SK-N-SH treated with all-trans-retinoic acid at 6 μM for 48 hours (cell line): ENCODE results near the gene ARID1B.

Source experiments
- ATAC-seq: fragments of 200-7000 bp; cut with Tn5 transposase; 3 replicates; pipeline ENCODE4 v1.9.1; 2020; ENCODE audit warnings: mild to moderate bottlenecking, moderate library complexity
- BACH2 ChIP-seq: fragments of 250-450 bp; sonication (Bioruptor Pico); IDR thresholded peaks from 2 replicates; pipeline ENCODE4 v1.9.0; 2021; ENCODE audit warnings: mild to moderate bottlenecking, borderline replicate concordance
- CSDC2 ChIP-seq: fragments of 250-450 bp; sonication (Bioruptor Pico); IDR thresholded peaks from 2 replicates; pipeline ENCODE4 v1.5.0; 2020; ENCODE audit warnings: mild to moderate bottlenecking, moderate library complexity
- ESRRG ChIP-seq: fragments of 250-450 bp; sonication (Bioruptor Pico); IDR thresholded peaks from 2 replicates; pipeline ENCODE4 v1.6.1; 2021; ENCODE audit warnings: mild to moderate bottlenecking
- GLIS3 ChIP-seq: fragments of 250-450 bp; sonication (Bioruptor Pico); IDR thresholded peaks from 2 replicates; pipeline ENCODE4 v1.5.0; 2020; ENCODE audit warnings: mild to moderate bottlenecking, moderate library complexity
- ISL1 ChIP-seq: fragments of 250-450 bp; sonication (Bioruptor Pico); IDR thresholded peaks from 2 replicates; pipeline ENCODE4 v2.1.2; 2022; ENCODE audit warnings: mild to moderate bottlenecking, moderate library complexity
- OSR1 ChIP-seq: fragments of 250-450 bp; sonication (Bioruptor Pico); IDR thresholded peaks from 2 replicates; pipeline ENCODE4 v1.8.0; 2022; ENCODE audit warnings: moderate library complexity, mild to moderate bottlenecking, inconsistent platforms
- PPARA ChIP-seq: fragments of 250-450 bp; sonication (Bioruptor Pico); IDR thresholded peaks from 2 replicates; pipeline ENCODE4 v1.5.0; 2020; ENCODE audit warnings: mild to moderate bottlenecking, borderline replicate concordance
- RARB ChIP-seq: fragments of 250-450 bp; sonication (Bioruptor Pico); IDR thresholded peaks from 2 replicates; pipeline ENCODE4 v1.8.0; 2021; ENCODE audit warnings: mild to moderate bottlenecking, moderate library complexity
- SNAI2 ChIP-seq: fragments of 250-450 bp; sonication (Bioruptor Pico); IDR thresholded peaks from 2 replicates; pipeline ENCODE4 v1.5.0; 2020; ENCODE audit warnings: mild to moderate bottlenecking, moderate library complexity
- TCF4 ChIP-seq: fragments of 250-450 bp; sonication (Bioruptor Pico); IDR thresholded peaks from 2 replicates; pipeline ENCODE4 v1.8.0; 2021; ENCODE audit warnings: mild to moderate bottlenecking, moderate library complexity, borderline replicate concordance
- TOX ChIP-seq: fragments of 250-450 bp; sonication (Bioruptor Pico); IDR thresholded peaks from 2 replicates; pipeline ENCODE4 v1.8.0; 2021; ENCODE audit warnings: mild to moderate bottlenecking, moderate library complexity, borderline replicate concordance
- ZC3H10 ChIP-seq: fragments of 250-450 bp; sonication (Bioruptor Pico); IDR thresholded peaks from 2 replicates; pipeline ENCODE4 v1.5.1; 2021; ENCODE audit warnings: mild to moderate bottlenecking, moderate library complexity
- ZFP3 ChIP-seq: fragments of 250-450 bp; sonication (Bioruptor Pico); IDR thresholded peaks from 2 replicates; pipeline ENCODE4 v1.5.0; 2020; ENCODE audit warnings: mild to moderate bottlenecking, moderate library complexity
- ZFP30 ChIP-seq: fragments of 450-650 bp; formaldehyde crosslinking; IDR thresholded peaks from 2 replicates; pipeline ENCODE4 v1.5.0; 2022; ENCODE audit warnings: mild to moderate bottlenecking, moderate library complexity
- ZNF565 ChIP-seq: fragments of 450-650 bp; formaldehyde crosslinking; conservative IDR thresholded peaks from 2 replicates; pipeline ENCODE4 v1.5.0; 2020; ENCODE audit warnings: low read depth, mild to moderate bottlenecking, moderate library complexity
- ZNF70 ChIP-seq: fragments of 450-650 bp; formaldehyde crosslinking; IDR thresholded peaks from 2 replicates; pipeline ENCODE4 v1.5.0; 2020; ENCODE audit warnings: mild to moderate bottlenecking, moderate library complexity
- TF ChIP-seq, protein P1 (sequence below): fragments of 250-450 bp; sonication (Bioruptor Pico); IDR thresholded peaks from 2 replicates; pipeline ENCODE4 v1.5.0; 2020; ENCODE audit warnings: mild to moderate bottlenecking, moderate library complexity
- TF ChIP-seq, protein P2 (sequence below): fragments of 250-450 bp; sonication (Bioruptor Pico); IDR thresholded peaks from 2 replicates; pipeline ENCODE4 v1.8.0; 2020; ENCODE audit warnings: mild to moderate bottlenecking, moderate library complexity, borderline replicate concordance
- TF ChIP-seq, protein P3 (sequence below): fragments of 250-450 bp; sonication (Bioruptor Pico); IDR thresholded peaks from 2 replicates; pipeline ENCODE4 v1.5.1; 2020; ENCODE audit warnings: low read depth, mild to moderate bottlenecking, moderate library complexity
- TF ChIP-seq, protein P4 (sequence below): fragments of 250-450 bp; sonication (Bioruptor Pico); IDR thresholded peaks from 2 replicates; pipeline ENCODE4 v1.5.1; 2021; ENCODE audit warnings: mild to moderate bottlenecking, moderate library complexity

The ARID1B gene

DNA sequence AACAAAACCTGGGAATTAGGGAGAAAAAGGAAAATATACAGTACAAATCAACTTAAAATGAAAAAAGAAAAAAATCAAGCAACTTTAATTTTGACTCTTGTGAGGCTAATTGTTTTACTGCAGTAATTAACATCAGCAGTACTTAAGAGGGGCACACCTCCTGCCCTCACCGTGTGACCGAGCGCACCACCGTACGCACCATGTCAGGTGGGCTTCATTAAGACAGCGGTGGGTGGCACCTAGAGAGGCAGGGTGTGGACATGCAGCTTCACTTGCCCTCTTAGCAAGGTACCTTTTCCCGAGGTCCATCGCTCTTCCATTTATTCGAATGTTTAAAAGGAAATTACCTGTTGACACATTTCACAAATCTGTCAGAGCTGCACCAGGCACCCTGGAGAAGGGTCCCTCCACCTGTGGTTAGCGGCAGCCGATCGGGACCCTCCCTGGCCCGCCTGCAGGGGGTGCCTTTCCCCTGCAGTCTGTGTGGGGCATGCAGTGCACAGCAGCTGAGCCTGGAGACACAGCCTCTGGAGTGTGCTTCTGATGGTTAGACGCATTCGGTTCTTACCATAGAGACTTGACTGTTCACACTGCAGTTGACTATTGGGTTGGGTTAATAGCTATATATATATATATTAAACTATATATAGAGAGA lies 362.0 kb downstream of the ARID1B start:
- ATAC-seq = peak; percentile 33; the same call in 1 of the 3 replicates
- TF ChIP-seq TOX (CRISPR knock-in tag) = no peak
- TF ChIP-seq ZFP30 (CRISPR knock-in tag) = no peak
- no peak for TF ChIP-seq ISL1
- no peak for TF ChIP-seq ZNF70 (CRISPR knock-in tag)
- no peak for TF ChIP-seq TCF4 (CRISPR knock-in tag)
- no peak for TF ChIP-seq ZNF565 (CRISPR knock-in tag)
- TF ChIP-seq, protein P1, sequence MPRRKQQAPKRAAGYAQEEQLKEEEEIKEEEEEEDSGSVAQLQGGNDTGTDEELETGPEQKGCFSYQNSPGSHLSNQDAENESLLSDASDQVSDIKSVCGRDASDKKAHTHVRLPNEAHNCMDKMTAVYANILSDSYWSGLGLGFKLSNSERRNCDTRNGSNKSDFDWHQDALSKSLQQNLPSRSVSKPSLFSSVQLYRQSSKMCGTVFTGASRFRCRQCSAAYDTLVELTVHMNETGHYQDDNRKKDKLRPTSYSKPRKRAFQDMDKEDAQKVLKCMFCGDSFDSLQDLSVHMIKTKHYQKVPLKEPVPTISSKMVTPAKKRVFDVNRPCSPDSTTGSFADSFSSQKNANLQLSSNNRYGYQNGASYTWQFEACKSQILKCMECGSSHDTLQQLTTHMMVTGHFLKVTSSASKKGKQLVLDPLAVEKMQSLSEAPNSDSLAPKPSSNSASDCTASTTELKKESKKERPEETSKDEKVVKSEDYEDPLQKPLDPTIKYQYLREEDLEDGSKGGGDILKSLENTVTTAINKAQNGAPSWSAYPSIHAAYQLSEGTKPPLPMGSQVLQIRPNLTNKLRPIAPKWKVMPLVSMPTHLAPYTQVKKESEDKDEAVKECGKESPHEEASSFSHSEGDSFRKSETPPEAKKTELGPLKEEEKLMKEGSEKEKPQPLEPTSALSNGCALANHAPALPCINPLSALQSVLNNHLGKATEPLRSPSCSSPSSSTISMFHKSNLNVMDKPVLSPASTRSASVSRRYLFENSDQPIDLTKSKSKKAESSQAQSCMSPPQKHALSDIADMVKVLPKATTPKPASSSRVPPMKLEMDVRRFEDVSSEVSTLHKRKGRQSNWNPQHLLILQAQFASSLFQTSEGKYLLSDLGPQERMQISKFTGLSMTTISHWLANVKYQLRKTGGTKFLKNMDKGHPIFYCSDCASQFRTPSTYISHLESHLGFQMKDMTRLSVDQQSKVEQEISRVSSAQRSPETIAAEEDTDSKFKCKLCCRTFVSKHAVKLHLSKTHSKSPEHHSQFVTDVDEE (CRISPR knock-in tag) = no peak
- no peak for TF ChIP-seq ZC3H10 (CRISPR knock-in tag)
- TF ChIP-seq OSR1 = no peak
- TF ChIP-seq, protein P2, sequence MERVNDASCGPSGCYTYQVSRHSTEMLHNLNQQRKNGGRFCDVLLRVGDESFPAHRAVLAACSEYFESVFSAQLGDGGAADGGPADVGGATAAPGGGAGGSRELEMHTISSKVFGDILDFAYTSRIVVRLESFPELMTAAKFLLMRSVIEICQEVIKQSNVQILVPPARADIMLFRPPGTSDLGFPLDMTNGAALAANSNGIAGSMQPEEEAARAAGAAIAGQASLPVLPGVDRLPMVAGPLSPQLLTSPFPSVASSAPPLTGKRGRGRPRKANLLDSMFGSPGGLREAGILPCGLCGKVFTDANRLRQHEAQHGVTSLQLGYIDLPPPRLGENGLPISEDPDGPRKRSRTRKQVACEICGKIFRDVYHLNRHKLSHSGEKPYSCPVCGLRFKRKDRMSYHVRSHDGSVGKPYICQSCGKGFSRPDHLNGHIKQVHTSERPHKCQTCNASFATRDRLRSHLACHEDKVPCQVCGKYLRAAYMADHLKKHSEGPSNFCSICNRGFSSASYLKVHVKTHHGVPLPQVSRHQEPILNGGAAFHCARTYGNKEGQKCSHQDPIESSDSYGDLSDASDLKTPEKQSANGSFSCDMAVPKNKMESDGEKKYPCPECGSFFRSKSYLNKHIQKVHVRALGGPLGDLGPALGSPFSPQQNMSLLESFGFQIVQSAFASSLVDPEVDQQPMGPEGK (CRISPR knock-in tag) = no peak
- no peak for TF ChIP-seq CSDC2
- TF ChIP-seq, all 23 proteins: peak for 0

DNA sequence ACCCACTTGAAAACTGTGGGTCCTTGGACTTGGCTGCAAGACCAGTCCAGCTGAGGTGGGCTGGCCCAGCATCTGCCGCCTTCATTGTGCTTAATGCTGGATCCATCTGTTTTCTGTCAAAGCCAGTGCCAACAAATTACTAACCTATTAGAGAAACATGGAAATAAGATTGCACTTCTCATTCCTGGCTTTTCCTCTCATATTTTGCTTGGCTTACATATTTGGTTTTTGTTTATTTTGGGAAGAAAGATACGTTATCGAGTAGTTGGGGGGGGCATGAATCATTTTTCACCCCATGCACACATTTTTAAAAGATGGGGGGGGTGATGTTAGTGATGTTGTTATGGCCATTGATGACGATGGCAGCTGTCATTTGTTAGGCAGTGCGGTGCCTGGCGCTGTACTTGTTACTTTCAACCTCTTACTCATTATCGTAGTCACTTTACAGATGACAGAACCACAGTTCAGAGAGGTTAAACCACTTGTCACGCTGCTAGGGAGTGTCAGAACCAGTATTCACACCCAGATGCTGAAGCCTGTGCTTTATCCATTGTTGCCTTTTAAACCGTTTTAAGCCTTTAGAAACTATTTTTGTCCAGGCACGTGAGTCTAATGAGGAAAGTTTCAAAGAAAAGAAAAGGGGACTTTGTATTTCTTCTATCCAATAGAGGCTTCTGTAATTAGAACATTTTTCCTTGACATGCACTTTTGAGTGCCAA lies 366.2 kb downstream of the ARID1B start:
- peak; percentile 66 for ATAC-seq
- TF ChIP-seq TOX (CRISPR knock-in tag) (peak; percentile 60; the same call in 1 of the 2 replicates), ZFP3 (no peak), TCF4 (CRISPR knock-in tag) (peak; percentile 86), PPARA (CRISPR knock-in tag) (no peak), ESRRG (no peak), BACH2 (CRISPR knock-in tag) (no peak), ZFP30 (CRISPR knock-in tag) (no peak), ISL1 (peak; percentile 86), RARB (no peak), SNAI2 (CRISPR knock-in tag) (no peak), ZNF70 (CRISPR knock-in tag) (no peak), GLIS3 (no peak; the same call in 1 of the 2 replicates), OSR1 (no peak), CSDC2 (no peak), ZC3H10 (CRISPR knock-in tag) (no peak)
- TF ChIP-seq, protein P3, sequence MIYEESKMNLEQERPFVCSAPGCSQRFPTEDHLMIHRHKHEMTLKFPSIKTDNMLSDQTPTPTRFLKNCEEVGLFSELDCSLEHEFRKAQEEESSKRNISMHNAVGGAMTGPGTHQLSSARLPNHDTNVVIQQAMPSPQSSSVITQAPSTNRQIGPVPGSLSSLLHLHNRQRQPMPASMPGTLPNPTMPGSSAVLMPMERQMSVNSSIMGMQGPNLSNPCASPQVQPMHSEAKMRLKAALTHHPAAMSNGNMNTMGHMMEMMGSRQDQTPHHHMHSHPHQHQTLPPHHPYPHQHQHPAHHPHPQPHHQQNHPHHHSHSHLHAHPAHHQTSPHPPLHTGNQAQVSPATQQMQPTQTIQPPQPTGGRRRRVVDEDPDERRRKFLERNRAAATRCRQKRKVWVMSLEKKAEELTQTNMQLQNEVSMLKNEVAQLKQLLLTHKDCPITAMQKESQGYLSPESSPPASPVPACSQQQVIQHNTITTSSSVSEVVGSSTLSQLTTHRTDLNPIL = peak; percentile 46
- TF ChIP-seq, protein P1 (CRISPR knock-in tag) = peak; percentile 74; the same call in 1 of the 2 replicates
- TF ChIP-seq, protein P4, sequence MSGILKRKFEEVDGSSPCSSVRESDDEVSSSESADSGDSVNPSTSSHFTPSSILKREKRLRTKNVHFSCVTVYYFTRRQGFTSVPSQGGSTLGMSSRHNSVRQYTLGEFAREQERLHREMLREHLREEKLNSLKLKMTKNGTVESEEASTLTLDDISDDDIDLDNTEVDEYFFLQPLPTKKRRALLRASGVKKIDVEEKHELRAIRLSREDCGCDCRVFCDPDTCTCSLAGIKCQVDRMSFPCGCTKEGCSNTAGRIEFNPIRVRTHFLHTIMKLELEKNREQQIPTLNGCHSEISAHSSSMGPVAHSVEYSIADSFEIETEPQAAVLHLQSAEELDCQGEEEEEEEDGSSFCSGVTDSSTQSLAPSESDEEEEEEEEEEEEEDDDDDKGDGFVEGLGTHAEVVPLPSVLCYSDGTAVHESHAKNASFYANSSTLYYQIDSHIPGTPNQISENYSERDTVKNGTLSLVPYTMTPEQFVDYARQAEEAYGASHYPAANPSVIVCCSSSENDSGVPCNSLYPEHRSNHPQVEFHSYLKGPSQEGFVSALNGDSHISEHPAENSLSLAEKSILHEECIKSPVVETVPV (CRISPR knock-in tag) = no peak
- TF ChIP-seq, protein P2 (CRISPR knock-in tag) = peak; percentile 97
- TF ChIP-seq, all 23 proteins: peak for 6
